Choroid plexus epithelial cell (primary cell): ENCODE results near the gene CHRDL2.

ENCODE experiments used
- DNase-seq: peaks from one replicate; pipeline ENCODE4 v3.0.0-alpha.2; 2010; ENCODE audit warnings: low read depth
- H3K4me3 ChIP-seq: 2 replicates; pipeline ENCODE4 v1.5.1; 2011; ENCODE audit warnings: low read depth, mild to moderate bottlenecking, control low read depth, low read length, moderate library complexity
- CTCF ChIP-seq: conservative IDR thresholded peaks from 2 replicates; pipeline ENCODE4 v1.5.1; 2011; ENCODE audit warnings: low read depth, mild to moderate bottlenecking, control low read depth, inconsistent platforms, low read length, moderate library complexity

CHRDL2 gene

GRCh38 chr11:74702383-74703007, 28.7 kb downstream of the CHRDL2 start:
- TF ChIP-seq CTCF = peak; percentile 97
- DNase-seq = peak; percentile 84
- no peak overlapping the region for H3K4me3 ChIP-seq

GRCh38 chr11:74701351-74701750, 29.9 kb downstream of the CHRDL2 start:
- DNase-seq = peak; percentile 41
- no peak overlapping the region for H3K4me3 ChIP-seq
- TF ChIP-seq CTCF = peak; percentile 50

GRCh38 chr11:74699615-74700396, 31.4 kb downstream of the CHRDL2 start:
- TF ChIP-seq CTCF = no peak
- peak; percentile 22 for DNase-seq
- no peak overlapping the region for H3K4me3 ChIP-seq

GRCh38 chr11:74697722-74698121, 33.5 kb downstream of the CHRDL2 start:
- no peak for TF ChIP-seq CTCF
- H3K4me3 ChIP-seq = no peak overlapping the region
- no peak for DNase-seq

- peak overlapping the region; percentile 20 for H3K4me3 ChIP-seq
- peak; percentile 95 for DNase-seq
These were observed 34.1 kb downstream of the CHRDL2 start for GRCh38 chr11:74696939-74697675.

GRCh38 chr11:74696500-74696899, 34.7 kb downstream of the CHRDL2 start:
- peak; percentile 35 for DNase-seq
- H3K4me3 ChIP-seq = no peak overlapping the region
- TF ChIP-seq CTCF = no peak

More at GRCh38 chr11:74696939-74697675, 34.1 kb downstream of the CHRDL2 start:
- TF ChIP-seq CTCF = no peak
